Choroid plexus epithelial cell (primary cell): ENCODE data around the gene PTPRG.
A peak's percentile ranks its signal among the peaks of the same experiment; 100 is the strongest.

Experiments
- DNase-seq: peaks from one replicate; pipeline ENCODE4 v3.0.0-alpha.2; 2010; ENCODE audit warnings: low read depth
- H3K4me3 ChIP-seq: 2 replicates; pipeline ENCODE4 v1.5.1; 2011; ENCODE audit warnings: low read depth, mild to moderate bottlenecking, control low read depth, low read length, moderate library complexity
- CTCF ChIP-seq: conservative IDR thresholded peaks from 2 replicates; pipeline ENCODE4 v1.5.1; 2011; ENCODE audit warnings: low read depth, mild to moderate bottlenecking, control low read depth, inconsistent platforms, low read length, moderate library complexity

PTPRG gene

GRCh38 chr3:61928776-61929314 is 367.5 kb downstream of the PTPRG start:
- no peak overlapping the region for H3K4me3 ChIP-seq
- no peak for DNase-seq
- TF ChIP-seq CTCF = no peak

- no peak for TF ChIP-seq CTCF
- no peak for DNase-seq
- H3K4me3 ChIP-seq = no peak overlapping the region
Observed at GRCh38 chr3:61929617-61930016, 368.2 kb downstream of the PTPRG start.

- DNase-seq = no peak
- H3K4me3 ChIP-seq = no peak overlapping the region
- TF ChIP-seq CTCF = no peak
Observed at GRCh38 chr3:61932499-61932898, 371.1 kb downstream of the PTPRG start.

- TF ChIP-seq CTCF = no peak
- H3K4me3 ChIP-seq = no peak overlapping the region
- DNase-seq = no peak
Observed at GRCh38 chr3:61933798-61934504, 372.6 kb downstream of the PTPRG start.

- TF ChIP-seq CTCF = no peak
- DNase-seq = no peak
- H3K4me3 ChIP-seq = no peak overlapping the region
Observed at GRCh38 chr3:61934505-61934871, 373.1 kb downstream of the PTPRG start.

GRCh38 chr3:61935814-61936213 is 374.4 kb downstream of the PTPRG start:
- H3K4me3 ChIP-seq = no peak overlapping the region
- TF ChIP-seq CTCF = no peak
- no peak for DNase-seq

- peak; percentile 59 for DNase-seq
- peak; percentile 82 for TF ChIP-seq CTCF
- no peak overlapping the region for H3K4me3 ChIP-seq
Observed at GRCh38 chr3:61936344-61936937, 375.1 kb downstream of the PTPRG start.
